GM21526 (cell line): ENCODE results near the gene UNK.
A peak's percentile ranks its signal among the peaks of the same experiment; 100 is the strongest.
"Not testable (repeated sequence)": the region's sequence is repeated elsewhere in the genome, so short reads cannot be mapped to it uniquely, and the experiment has no call there.

Experiments used
- ATAC-seq: cut with Tn5 transposase; IDR thresholded peaks from one replicate; pipeline ENCODE4 v1.9.1; 2021; ENCODE audit warnings: moderate library complexity; ENCODE audit not compliant: unreplicated experiment, low FRiP score

The UNK gene

GRCh38 chr17:75771334-75772281 lies 13.0 kb upstream of the UNK start:
- no peak for ATAC-seq

GRCh38 chr17:75773121-75773807 lies 11.3 kb upstream of the UNK start:
- no peak for ATAC-seq

- no peak for ATAC-seq
These were observed 10.7 kb upstream of the UNK start for GRCh38 chr17:75773808-75774470.

- ATAC-seq = no peak
These were observed 10.1 kb upstream of the UNK start for GRCh38 chr17:75774471-75774990.

- no peak for ATAC-seq
These were observed 9.5 kb upstream of the UNK start for GRCh38 chr17:75774991-75775668.

- ATAC-seq = no peak
These were observed 8.0 kb upstream of the UNK start for GRCh38 chr17:75776386-75777295.

GRCh38 chr17:75777296-75777922 lies 7.2 kb upstream of the UNK start:
- no peak for ATAC-seq

- not testable (repeated sequence) for ATAC-seq
These were observed 6.3 kb upstream of the UNK start for GRCh38 chr17:75778066-75778860.

GRCh38 chr17:75778861-75779249 lies 5.8 kb upstream of the UNK start:
- no peak for ATAC-seq

GRCh38 chr17:75779250-75779986 lies 5.2 kb upstream of the UNK start:
- ATAC-seq = peak; percentile 53

GRCh38 chr17:75779987-75780889 lies 4.4 kb upstream of the UNK start:
- ATAC-seq = no peak

GRCh38 chr17:75783069-75783783 lies 1.4 kb upstream of the UNK start:
- ATAC-seq = no peak

GRCh38 chr17:75783803-75784472 lies 668 bp upstream of the UNK start:
- peak; percentile 3 for ATAC-seq

- peak; percentile 39 for ATAC-seq
These were observed 647 bp downstream of the UNK start for GRCh38 chr17:75785016-75785890.
